Adrenal gland (tissue), 12 donors: ENCODE measurements around the gene MRNIP. TPM values are rescaled to one million over a fixed set of nuclear protein-coding genes. Genes with fewer than 3 reads are reported as not detected.

ENCODE experiments used
- DNase-seq, 7 donors: peaks; one replicate each; pipeline ENCODE4 v3.0.0-alpha.2; 2019 to 2020
- H3K27ac ChIP-seq, 5 donors: fragments of 200-600 bp; sonication (generic) in 4 of 5; 1 replicate in 3 of 5; 2 replicates in 2 of 5; pipeline versions ENCODE4 v1.5.1 to v1.8.0; 2016 to 2020; ENCODE audit warnings: mild to moderate bottlenecking in 1 of 5
- H3K27me3 ChIP-seq: fragments of 200-600 bp; 2 replicates; pipeline ENCODE4 v1.8.0; 2021
- H3K36me3 ChIP-seq, 2 donors: fragments of 200-600 bp; replicated peaks in 1 of 2; 1 replicate in 1 of 2; 2 replicates in 1 of 2; pipeline versions ENCODE4 v1.5.1 to v1.8.0; 2018 to 2022
- H3K4me1 ChIP-seq, 2 donors: fragments of 200-600 bp; replicated peaks in 1 of 2; 1 replicate in 1 of 2; 2 replicates in 1 of 2; pipeline versions ENCODE4 v1.5.1 to v1.8.0; 2018 to 2021
- H3K4me3 ChIP-seq, 4 donors: fragments of 200-600 bp; sonication (generic) in 3 of 4; one replicate each; pipeline ENCODE4 v1.5.1; 2016 to 2018
- H3K9me3 ChIP-seq, 3 donors: fragments of 200-600 bp; sonication (generic) in 1 of 3; replicated peaks in 1 of 3; 1 replicate in 2 of 3; 2 replicates in 1 of 3; pipeline versions ENCODE4 v1.5.1 to v1.8.0; 2016 to 2021
- CTCF ChIP-seq, 6 experiments: fragments of 450-650 bp in 4 of 6; fragments of 200-600 bp in 2 of 6; sonication (generic) in 1 of 6; IDR thresholded peaks; 1 replicate in 5 of 6; 2 replicates in 1 of 6; pipeline versions ENCODE4 v1.5.1 to v1.8.0; 2016 to 2021; ENCODE audit warnings: antibody characterized with exemption in 6 of 6, mild to moderate bottlenecking in 2 of 6, moderate library complexity in 1 of 6
- POLR2A ChIP-seq, 2 donors: fragments of 450-650 bp; IDR thresholded peaks; one replicate each; pipeline ENCODE4 v1.6.1; 2017; ENCODE audit warnings: antibody characterized with exemption in 2 of 2, mild to moderate bottlenecking in 2 of 2, moderate library complexity in 1 of 2
- WGBS, 4 donors: extraction: QIAGEN DNeasy Blood & Tissue Kit in 2 of 4; methylation state at CpG; one replicate each; pipeline versions ENCODE4 v1.1.5 to v1.1.7; 2013 to 2017; 5-methylcytosine and 5-hydroxymethylcytosine counted together
- intact Hi-C, 2 donors: fragments of 100-400 bp; cut with DNase I; formaldehyde crosslinking; loops; one replicate each; pipeline versions ENCODE4 v1.14.1 to v1.15.0; 2022 to 2023
- polyA plus RNA-seq, 3 donors: library from polyadenylated mRNA; stranded (reverse); fragments of 200-250 nt in 2 of 3; fragments of 350-450 nt in 1 of 3; fragmentation: Illumina TruSeq in 1 of 3; extraction: RNeasy Lipid Tissue Mini Kit (QIAGEN cat#74804) in 1 of 3; gene quantifications; one replicate each; pipeline ENCODE4 v1.2.3, GENCODE V29; 2013 to 2014
- total RNA-seq, 9 donors: library from RNA; depleted of rRNA in 4 of 9; stranded (reverse); fragments of >200 nt in 4 of 9; fragments of 120-200 nt in 1 of 9; fragmentation: NEBNext Ultra II Directional in 1 of 9; extraction: Animal tissue kit (Norgen Biotek cat#: 25700) in 1 of 9; gene quantifications; one replicate each; pipeline versions ENCODE4 v1.1.0 to v1.2.4, GENCODE V29; 2013 to 2023
- donor health status: healthy with polysubstance abuse.
- donor health status: Bipolar disorder and iron deficiency.
- donor health status: DM: yes; HTN: yes; CAD: no.
- donor health status: DM: no; HTN: no; CAD: no.
- donor health status: DM: no; HTN: no; CAD: no.
- donor health status: DM: yes; HTN: yes; CAD: no.

The MRNIP gene
- total and polyA plus RNA-seq, 12 donors: 12.3 to 129 (median 32.2) TPM

- Histone ChIP-seq H3K36me3 (peaks cover 0 to 96% of the 10 kb centered on the region in 2 donors), H3K9me3 (no peaks in the 10 kb centered on the region), H3K27ac (no peak overlapping the region), H3K4me1 (peaks cover 10 to 44% of the 10 kb centered on the region in 2 donors), H3K4me3 (no peak overlapping the region), H3K27me3 (no peaks in the 10 kb centered on the region)
- peak in 1 of 7 donors; percentile 17 for DNase-seq
- 89 to 92% (median 90%) methylated on average over 7 of the region's 7 CpGs for WGBS, 4 donors
- no peak for TF ChIP-seq POLR2A (IDR thresholded peaks at IDR 0.05)
- no peak for TF ChIP-seq CTCF (IDR thresholded peaks at IDR 0.05)
- intact Hi-C loops: loop anchor here in 1 of 2 donors (10.0 kb wide), 1 partner anchor 75 kb away; the partner anchor contains the start of gene TBC1D9B
These were observed 28.7 kb downstream of the MRNIP start for GRCh38 chr5:179829732-179830435.

- H3K4me1 ChIP-seq: peaks cover 20 to 54% of the 10 kb centered on the region in 2 donors
- no peak overlapping the region for H3K4me3 ChIP-seq
- intact Hi-C loops: loop anchor here in 1 of 2 donors (10.0 kb wide), 1 partner anchor 76 kb away; the partner anchor contains the start of gene TBC1D9B
- H3K9me3 ChIP-seq: no peaks in the 10 kb centered on the region
- TF ChIP-seq POLR2A (IDR thresholded peaks at IDR 0.05) (no peak), CTCF (IDR thresholded peaks at IDR 0.05) (no peak)
- 93 to 95% (median 93%) methylated on average over 3 of the region's 3 CpGs for WGBS, 4 donors
- peak overlapping the region in 3 of 5 donors; percentile 40 to 53 (median 43) for H3K27ac ChIP-seq
- DNase-seq: peak in 2 of 7 donors; percentile 22 to 28
- no peaks in the 10 kb centered on the region for H3K27me3 ChIP-seq
- peaks cover 0 to 100% of the 10 kb centered on the region in 2 donors for H3K36me3 ChIP-seq
These were observed 29.7 kb downstream of the MRNIP start for GRCh38 chr5:179828756-179829421.

- Histone ChIP-seq H3K27ac (peak overlapping the region in 3 of 5 donors; percentile 47 to 79 (median 53)), H3K36me3 (peaks cover 0 to 100% of the 10 kb centered on the region in 2 donors), H3K4me3 (peak overlapping the region in 1 of 4 donors; percentile 7), H3K27me3 (no peaks in the 10 kb centered on the region), H3K4me1 (peaks cover 32 to 61% of the 10 kb centered on the region in 2 donors), H3K9me3 (no peaks in the 10 kb centered on the region)
- WGBS, 4 donors: 37 to 47% (median 44%) methylated on average over 6 to 9 of the region's 9 CpGs
- peak in 1 of 2 donors; percentile 25 for TF ChIP-seq POLR2A (IDR thresholded peaks at IDR 0.05)
- TF ChIP-seq CTCF (IDR thresholded peaks at IDR 0.05): no peak
- intact Hi-C loops: loop anchor here in 1 of 2 donors (10.0 kb wide), 1 partner anchor 77 kb away; the partner anchor contains the start of gene TBC1D9B
- DNase-seq: peak; percentile 51 to 78 (median 68)
These were observed 30.9 kb downstream of the MRNIP start for GRCh38 chr5:179827680-179828079.

GRCh38 chr5:179825655-179826182 is 32.9 kb downstream of the MRNIP start:
- Histone ChIP-seq H3K27ac (peak overlapping the region in 1 of 5 donors; percentile 6), H3K4me3 (no peak overlapping the region), H3K36me3 (peaks cover 0 to 85% of the 10 kb centered on the region in 2 donors), H3K27me3 (no peaks in the 10 kb centered on the region), H3K4me1 (peaks cover 37 to 63% of the 10 kb centered on the region in 2 donors), H3K9me3 (no peaks in the 10 kb centered on the region)
- 70 to 87% (median 71%) methylated on average over 11 to 13 of the region's 13 CpGs for WGBS, 4 donors
- peak in 3 of 6 experiments; percentile 15 to 24 (median 20) for TF ChIP-seq CTCF (IDR thresholded peaks at IDR 0.05)
- peak in 1 of 2 donors; percentile 11 for TF ChIP-seq POLR2A (IDR thresholded peaks at IDR 0.05)
- DNase-seq: peak in 4 of 7 donors; percentile 51 to 61 (median 54)
- intact Hi-C loops: loop anchor here in 1 of 2 donors (10.0 kb wide), 1 partner anchor 79 kb away; the partner anchor contains the start of gene TBC1D9B
